ENCODE data around the gene MTHFR.

GRCh38 chr1:11738096-11738495 lies 67.7 kb downstream of the MTHFR start:
- TF ChIP-seq POLR2A (IDR thresholded peaks at IDR 0.05) (no peak), CTCF (IDR thresholded peaks at IDR 0.05) (no peak)
